IMR-90 (cell line): ENCODE measurements around the gene ADGRL1.

Experiments used
- BHLHE40 ChIP-seq: fragments of 150-350 bp; IDR thresholded peaks from 2 replicates; pipeline ENCODE4 v1.6.1; 2016; ENCODE audit warnings: mild to moderate bottlenecking, low read depth, low read length
- CEBPB ChIP-seq: IDR thresholded peaks from 2 replicates; pipeline ENCODE4 v1.6.1; 2012; ENCODE audit warnings: low read depth, low read length, improper control_type of control experiment
- CHD1 ChIP-seq: IDR thresholded peaks from 2 replicates; pipeline ENCODE4 v1.6.1; 2012; ENCODE audit warnings: low read depth, low read length, improper control_type of control experiment
- CTCF ChIP-seq: conservative IDR thresholded peaks from 2 replicates; pipeline ENCODE4 v1.5.1; 2012; ENCODE audit warnings: mild to moderate bottlenecking, low read depth, low read length, improper control_type of control experiment
- ELK1 ChIP-seq: fragments of 150-350 bp; IDR thresholded peaks from 2 replicates; pipeline ENCODE4 v1.6.1; 2016; ENCODE audit warnings: low read depth, mild to moderate bottlenecking, low read length, moderate library complexity, borderline replicate concordance
- FOS ChIP-seq: fragments of 150-350 bp; IDR thresholded peaks from 2 replicates; pipeline ENCODE4 v1.6.1; 2016; ENCODE audit warnings: low read depth, low read length
- MAFK ChIP-seq: IDR thresholded peaks from 2 replicates; pipeline ENCODE4 v1.6.1; 2012; ENCODE audit warnings: low read depth, low read length, improper control_type of control experiment
- MAZ ChIP-seq: IDR thresholded peaks from 2 replicates; pipeline ENCODE4 v1.6.1; 2012; ENCODE audit warnings: low read depth, mild to moderate bottlenecking, low read length, improper control_type of control experiment, moderate library complexity, borderline replicate concordance
- MXI1 ChIP-seq: IDR thresholded peaks from 2 replicates; pipeline ENCODE4 v1.6.1; 2012; ENCODE audit warnings: low read depth, mild to moderate bottlenecking, low read length, moderate library complexity, borderline replicate concordance
- POLR2A ChIP-seq: IDR thresholded peaks from 2 replicates; pipeline ENCODE4 v1.6.1; 2012; ENCODE audit warnings: mild to moderate bottlenecking, low read depth, low read length
- RAD21 ChIP-seq: IDR thresholded peaks from 2 replicates; pipeline ENCODE4 v1.6.1; 2012; ENCODE audit warnings: low read length, improper control_type of control experiment
- RCOR1 ChIP-seq: IDR thresholded peaks from 2 replicates; pipeline ENCODE4 v1.6.1; 2012; ENCODE audit warnings: mild to moderate bottlenecking, low read length, improper control_type of control experiment; ENCODE audit not compliant: insufficient replicate concordance
- RFX5 ChIP-seq: IDR thresholded peaks from 2 replicates; pipeline ENCODE4 v1.8.0; 2012; ENCODE audit warnings: low read depth, mild to moderate bottlenecking, low read length, moderate library complexity
- USF2 ChIP-seq: fragments of 150-350 bp; IDR thresholded peaks from 2 replicates; pipeline ENCODE4 v1.6.1; 2017; ENCODE audit warnings: mild to moderate bottlenecking, antibody characterized with exemption, low read length, low read depth

DNA sequence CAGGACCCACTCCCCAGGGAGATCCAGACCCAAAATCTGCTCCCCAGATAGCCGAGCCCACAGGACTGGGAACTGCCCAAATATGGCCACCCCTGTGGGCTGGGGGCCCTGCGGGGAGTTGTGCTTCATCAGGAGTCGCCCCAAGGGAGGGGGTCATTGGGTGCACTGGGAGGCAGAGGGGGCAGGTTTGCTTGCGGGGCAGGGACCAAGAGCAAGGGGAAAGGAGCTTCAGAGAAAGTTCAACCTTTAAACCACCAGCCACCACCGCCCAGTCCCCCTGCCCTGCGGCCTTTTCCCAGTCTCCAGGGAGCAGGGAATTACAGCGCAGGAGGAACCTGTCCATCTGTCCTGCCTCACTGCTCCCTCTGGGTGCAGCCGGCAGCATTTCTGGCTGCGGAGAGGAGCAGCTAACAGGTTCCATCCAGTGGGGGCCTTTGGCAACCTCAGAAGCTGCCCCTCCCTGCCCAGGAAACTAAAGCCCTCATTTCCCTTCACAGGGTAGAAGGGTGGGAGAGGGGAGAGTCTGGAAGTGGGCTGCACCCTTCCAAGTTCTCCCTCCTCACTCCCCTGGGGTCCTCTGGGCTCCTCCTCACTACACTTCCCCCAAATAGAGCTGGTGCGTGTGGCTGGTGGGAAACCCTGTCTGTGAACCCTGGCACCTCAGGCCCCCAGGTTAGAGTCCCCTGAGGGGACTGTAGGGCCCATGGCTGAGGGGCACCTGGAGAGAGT is 55.8 kb downstream of the ADGRL1 start:
- TF ChIP-seq ELK1, result no peak
- TF ChIP-seq CTCF, result no peak
- TF ChIP-seq POLR2A, result no peak
- TF ChIP-seq USF2, result no peak
- TF ChIP-seq RAD21, result no peak
- no peak for TF ChIP-seq CEBPB
- TF ChIP-seq MAFK, result no peak
- TF ChIP-seq RFX5, result no peak
- no peak for TF ChIP-seq FOS
- TF ChIP-seq BHLHE40, result no peak
- TF ChIP-seq RCOR1, result no peak
- no peak for TF ChIP-seq CHD1
- no peak for TF ChIP-seq MXI1
- TF ChIP-seq MAZ, result no peak
